GM18526 (cell line): ENCODE data around the gene AK5.

Experiments
- POLR2A ChIP-seq: IDR thresholded peaks from 3 replicates; pipeline ENCODE4 v1.6.1; 2011; ENCODE audit not compliant: insufficient read length; ENCODE audit errors: extremely low read depth

AK5 gene

DNA sequence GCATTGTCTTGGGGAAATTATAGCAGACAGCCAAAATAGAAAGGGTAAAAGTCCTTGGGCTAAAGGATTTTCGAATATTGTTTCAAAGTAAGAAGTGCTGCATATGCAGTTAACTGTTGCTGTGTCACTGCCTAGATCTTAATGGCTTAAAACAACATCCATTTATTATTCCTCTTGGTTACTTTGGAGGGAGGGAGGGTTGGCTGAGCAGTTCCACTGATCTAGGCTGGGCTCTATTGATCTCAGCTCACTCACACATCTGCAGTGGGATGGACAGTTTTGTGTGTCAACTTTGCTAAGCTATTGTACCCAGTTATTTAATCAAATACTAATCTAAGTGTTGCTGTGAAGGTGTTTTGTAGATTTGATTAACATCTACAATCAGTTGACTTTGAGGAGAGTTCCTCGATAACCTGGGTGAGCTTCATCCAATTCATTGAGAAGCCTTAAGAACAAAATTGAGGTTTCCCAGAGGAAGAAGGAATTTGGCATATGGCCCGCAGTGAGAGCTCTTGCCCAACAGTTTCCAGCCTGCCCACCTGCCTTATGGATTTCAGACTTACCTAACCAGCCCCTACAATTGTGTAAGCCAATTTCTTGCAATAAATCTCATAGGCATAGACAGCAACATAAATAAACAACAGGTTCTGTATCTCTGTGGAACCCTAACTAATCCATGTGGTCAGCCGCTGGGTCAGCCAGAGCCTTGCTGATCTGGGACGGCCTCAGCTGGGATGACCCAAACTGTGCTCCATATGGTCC is 187.3 kb downstream of the AK5 start:
- TF ChIP-seq POLR2A: no peak

DNA sequence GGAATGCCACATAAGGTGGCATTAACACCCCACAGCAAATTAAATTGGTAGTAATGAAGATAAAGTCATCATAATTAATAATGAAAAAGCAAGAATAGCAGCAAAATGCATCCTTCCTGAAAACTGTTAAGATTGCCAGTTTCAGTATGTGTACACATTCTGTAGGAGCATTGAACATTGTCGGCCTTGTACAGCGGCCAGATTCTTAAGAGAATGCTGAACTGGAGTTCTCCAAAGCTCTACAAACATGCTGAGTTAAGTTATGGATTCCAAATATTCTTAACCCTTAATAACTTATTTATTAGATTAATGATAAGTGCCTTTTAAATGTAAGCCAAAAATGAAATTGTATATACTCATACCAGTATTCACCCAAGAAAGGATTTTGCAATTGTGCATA is 189.9 kb downstream of the AK5 start:
- TF ChIP-seq POLR2A: no peak

- TF ChIP-seq POLR2A: no peak
Observed at GRCh38 chr1:77473690-77474089, 191.9 kb downstream of the AK5 start.

GRCh38 chr1:77475641-77476040 is 193.8 kb downstream of the AK5 start:
- no peak for TF ChIP-seq POLR2A

DNA sequence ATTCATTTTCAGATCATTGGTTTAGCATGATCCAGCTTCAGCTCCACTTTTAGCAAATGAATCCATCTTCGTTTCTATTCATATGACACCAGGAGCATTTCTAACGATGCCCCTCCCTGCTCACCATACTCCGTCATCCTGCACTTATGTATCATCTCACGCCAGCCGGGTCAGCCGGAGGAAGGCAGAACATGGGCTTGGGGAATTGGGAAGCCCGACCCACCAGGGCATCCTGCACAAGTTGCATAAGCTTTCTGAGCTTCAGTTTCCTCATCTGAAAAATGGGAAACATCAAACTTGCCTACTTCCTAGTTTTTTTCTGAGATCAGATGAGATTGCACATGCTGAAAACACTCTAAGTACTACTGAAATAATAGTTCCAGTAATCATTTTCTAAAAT is 194.7 kb downstream of the AK5 start:
- no peak for TF ChIP-seq POLR2A

- TF ChIP-seq POLR2A: no peak
Observed at GRCh38 chr1:77484334-77484733, 202.5 kb downstream of the AK5 start.

DNA sequence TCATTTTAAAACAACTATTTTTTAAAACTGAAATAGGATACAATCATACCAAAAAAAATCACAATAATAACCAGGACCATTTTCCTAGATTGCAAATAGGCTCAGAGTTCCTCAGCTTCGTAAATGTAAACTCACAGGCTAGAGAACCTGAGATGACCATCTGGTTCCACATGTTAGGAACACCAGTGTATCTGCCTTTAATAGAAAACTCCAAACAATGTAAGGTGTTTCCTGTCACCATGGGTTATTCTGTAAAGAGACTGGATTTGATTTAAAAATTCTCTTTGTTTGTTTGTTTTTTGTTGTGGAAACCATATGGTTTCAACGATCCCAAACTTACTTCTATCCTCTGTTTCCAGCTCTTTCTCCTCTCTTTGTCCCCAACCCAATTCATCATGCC is 203.1 kb downstream of the AK5 start:
- no peak for TF ChIP-seq POLR2A

DNA sequence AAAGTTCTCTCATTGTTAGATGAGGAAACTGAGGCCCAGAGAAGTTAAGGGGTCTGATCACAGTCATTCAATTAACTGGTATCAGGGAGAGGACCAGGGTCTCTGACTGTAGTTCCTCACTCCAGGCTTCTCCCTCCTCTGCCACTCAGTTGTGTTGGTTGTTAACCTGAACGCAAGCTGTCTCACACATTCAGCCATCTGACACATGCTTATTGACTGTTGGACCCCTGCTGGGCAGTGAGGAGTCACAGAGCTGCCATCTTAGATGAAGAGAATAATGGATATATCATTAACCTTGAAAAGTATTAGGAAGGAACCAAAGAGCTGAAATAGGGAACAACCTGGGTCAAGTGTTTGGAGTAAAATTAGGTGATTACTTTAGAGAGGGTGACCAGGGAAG is 205.8 kb downstream of the AK5 start:
- TF ChIP-seq POLR2A: no peak

DNA sequence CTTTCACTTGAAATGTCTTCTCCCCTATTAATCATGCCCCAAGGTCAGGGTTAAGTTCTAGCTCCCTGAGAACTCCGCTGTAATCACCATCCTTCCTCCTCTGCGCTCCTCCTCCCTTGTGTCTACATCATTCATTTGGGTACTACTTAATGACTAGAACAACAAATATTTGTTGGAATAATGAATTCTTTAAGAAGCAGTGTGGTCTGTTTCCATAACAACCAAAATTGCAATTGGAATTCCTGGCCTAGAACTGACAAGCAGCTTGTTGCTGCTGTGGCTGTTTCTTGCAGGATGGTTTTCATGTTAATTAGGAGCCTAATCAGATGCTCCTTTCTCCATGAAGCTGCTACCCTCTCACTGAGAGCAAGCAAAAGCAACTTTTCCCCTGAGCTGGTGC is 208.1 kb downstream of the AK5 start:
- TF ChIP-seq POLR2A: no peak

DNA sequence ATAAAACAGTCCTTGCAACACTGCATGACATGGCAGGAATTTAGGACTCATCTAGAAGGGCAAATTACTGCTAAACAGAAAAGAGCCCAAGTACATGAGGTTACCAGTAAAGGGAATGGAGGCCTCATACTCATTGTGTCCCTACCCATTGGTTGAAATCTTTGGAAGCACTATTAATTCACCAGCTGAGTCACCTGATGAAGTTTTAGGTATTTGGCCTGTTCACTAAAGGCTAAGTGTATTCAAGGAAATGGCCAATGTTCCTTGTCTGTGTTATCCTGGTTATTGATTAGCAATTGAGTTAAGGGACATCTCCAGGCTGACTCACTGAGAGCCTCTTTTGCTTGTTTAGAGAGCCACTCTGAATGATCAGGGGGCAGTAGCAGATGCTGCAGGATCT is 212.2 kb downstream of the AK5 start:
- no peak for TF ChIP-seq POLR2A

- TF ChIP-seq POLR2A: no peak
Observed at GRCh38 chr1:77498918-77499317, 217.1 kb downstream of the AK5 start.

- TF ChIP-seq POLR2A: no peak
Observed at GRCh38 chr1:77499466-77499865, 217.6 kb downstream of the AK5 start.

GRCh38 chr1:77504986-77505385 is 223.2 kb downstream of the AK5 start:
- no peak for TF ChIP-seq POLR2A

- no peak for TF ChIP-seq POLR2A
Observed at GRCh38 chr1:77506771-77507170, 225.0 kb downstream of the AK5 start.

DNA sequence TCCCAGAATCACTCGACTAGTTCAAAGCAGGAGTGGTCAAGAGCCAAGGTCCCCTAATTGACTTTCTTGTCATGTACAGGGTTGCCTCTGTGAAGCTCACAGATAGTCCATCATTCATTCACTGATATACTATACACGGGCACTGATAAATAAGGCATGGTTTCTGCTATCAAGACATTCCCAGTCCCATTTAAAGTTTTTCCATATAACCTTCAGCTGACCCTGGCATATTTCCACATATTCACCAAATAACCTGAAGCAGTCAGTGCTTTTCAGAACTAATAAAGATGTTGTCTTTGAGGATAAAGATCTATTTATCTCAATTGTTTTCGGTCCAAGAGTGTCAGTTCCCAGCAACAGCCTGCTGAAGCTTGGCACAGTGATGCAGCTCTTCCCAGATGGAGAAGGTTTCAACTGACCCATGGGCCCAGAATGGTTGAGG is 227.3 kb downstream of the AK5 start:
- TF ChIP-seq POLR2A: no peak

GRCh38 chr1:77509898-77510297 is 228.1 kb downstream of the AK5 start:
- TF ChIP-seq POLR2A: no peak

- TF ChIP-seq POLR2A: no peak
Observed at GRCh38 chr1:77511440-77511840, 229.6 kb downstream of the AK5 start.

- TF ChIP-seq POLR2A: no peak
Observed at GRCh38 chr1:77513839-77514763, 232.3 kb downstream of the AK5 start.
